OCI-M2 (cell line): ENCODE results near the gene ZCWPW1.
"Not testable (repeated sequence)": the region's sequence is repeated elsewhere in the genome, so short reads cannot be mapped to it uniquely, and the experiment has no call there.

Experiments
- DNase-seq: peaks from one replicate; lab custom pipeline; 2025; ENCODE audit not compliant: unreplicated experiment; lab: John Stamatoyannopoulos, UW

Gene ZCWPW1

DNA sequence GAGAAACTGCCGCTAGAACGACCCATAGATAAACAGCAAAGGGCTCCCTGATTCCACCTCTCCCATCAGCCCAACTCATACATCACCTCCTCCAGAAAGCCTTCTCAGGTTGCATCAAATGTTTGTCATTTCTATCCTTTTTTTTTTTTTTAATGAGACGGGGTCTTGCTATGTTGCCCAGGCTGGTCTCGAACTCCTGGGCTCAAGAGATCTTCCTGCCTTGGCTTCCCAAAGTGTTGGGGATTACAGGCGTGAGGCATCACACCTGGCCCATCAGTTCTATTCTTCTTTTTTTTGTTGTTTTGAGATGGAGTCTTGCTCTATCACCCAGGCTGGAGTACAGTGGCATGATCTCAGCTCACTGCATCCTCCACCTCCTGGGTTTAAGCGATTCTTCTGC, 28.5 kb upstream of the ZCWPW1 start:
- no peak for DNase-seq

DNA sequence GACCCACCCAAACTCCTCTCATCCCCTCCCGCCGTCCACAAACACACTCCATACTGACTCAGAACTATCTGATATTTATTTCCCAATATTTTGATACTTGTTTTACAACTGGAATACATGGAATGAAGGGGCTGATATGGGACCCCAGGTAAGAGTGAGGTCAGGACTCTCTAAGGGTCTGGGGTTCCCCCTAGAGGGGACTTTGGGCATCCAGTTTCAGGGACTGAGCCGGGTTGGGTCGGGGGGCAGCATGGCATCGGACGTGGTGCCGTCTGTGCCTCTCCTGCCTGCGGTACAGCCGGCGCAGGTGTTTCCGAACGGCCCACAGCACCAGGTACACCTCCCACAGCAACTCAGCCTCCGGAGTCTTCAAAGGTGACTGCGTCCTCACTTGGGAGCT, 28.1 kb upstream of the ZCWPW1 start:
- DNase-seq: no peak

DNA sequence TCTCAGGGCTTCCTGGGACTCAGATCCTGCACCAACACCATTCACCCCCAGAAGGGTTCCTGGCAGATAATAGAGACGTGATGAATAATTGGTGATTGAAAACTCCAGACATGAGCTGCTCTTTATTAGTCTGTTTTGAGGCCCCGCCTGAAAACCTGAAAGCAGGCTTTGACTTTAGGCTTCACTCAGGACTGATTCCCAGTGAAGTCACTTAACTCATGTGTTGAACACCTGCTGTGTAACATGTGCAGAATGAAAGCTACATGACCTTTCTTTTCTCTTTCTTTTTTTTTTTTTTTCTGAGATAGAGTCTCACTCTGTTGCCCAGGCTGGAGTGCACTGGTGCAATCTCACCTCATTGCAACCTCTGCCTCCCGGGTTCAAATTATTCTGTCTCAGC, 26.7 kb upstream of the ZCWPW1 start:
- DNase-seq: no peak

DNA sequence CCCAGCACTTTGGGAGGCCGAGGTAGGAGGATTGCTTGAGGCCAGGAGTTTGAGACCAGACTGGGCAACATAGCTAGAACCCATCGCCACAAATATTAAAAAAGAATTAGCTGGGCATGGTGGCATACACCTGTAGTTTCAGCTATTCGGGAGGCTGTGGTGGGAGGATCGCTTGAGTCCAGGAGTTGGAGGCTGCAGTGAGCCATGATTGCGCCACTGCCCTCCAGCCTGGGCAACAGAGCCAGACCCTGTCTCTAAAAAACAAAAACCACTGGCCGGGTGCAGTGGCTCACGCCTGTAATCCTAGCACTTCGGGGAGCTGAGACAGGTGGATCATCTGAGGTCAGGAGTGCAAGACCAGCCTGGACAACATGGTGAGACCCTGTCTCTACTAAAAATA, 25.4 kb upstream of the ZCWPW1 start:
- not testable (repeated sequence) for DNase-seq

DNA sequence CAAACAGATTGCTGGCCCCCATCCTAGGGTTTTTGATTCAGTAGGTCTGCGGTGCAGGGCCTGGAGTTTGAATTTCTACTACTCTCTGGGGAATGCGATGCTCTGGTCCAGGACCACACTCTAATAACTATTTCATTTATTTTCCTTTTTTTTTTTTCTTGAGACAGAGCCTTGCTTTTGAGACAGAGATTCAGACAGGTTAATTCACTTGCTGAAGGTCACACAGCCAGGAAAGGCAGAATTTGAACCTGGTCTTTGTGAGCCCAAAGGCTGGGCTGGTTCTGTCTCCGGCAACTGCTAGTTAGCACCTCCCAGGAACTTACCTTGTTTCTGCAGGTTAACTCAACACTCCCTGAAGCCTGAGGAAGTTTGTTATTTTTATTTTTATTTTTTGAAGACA, 24.0 kb upstream of the ZCWPW1 start:
- DNase-seq: no peak

DNA sequence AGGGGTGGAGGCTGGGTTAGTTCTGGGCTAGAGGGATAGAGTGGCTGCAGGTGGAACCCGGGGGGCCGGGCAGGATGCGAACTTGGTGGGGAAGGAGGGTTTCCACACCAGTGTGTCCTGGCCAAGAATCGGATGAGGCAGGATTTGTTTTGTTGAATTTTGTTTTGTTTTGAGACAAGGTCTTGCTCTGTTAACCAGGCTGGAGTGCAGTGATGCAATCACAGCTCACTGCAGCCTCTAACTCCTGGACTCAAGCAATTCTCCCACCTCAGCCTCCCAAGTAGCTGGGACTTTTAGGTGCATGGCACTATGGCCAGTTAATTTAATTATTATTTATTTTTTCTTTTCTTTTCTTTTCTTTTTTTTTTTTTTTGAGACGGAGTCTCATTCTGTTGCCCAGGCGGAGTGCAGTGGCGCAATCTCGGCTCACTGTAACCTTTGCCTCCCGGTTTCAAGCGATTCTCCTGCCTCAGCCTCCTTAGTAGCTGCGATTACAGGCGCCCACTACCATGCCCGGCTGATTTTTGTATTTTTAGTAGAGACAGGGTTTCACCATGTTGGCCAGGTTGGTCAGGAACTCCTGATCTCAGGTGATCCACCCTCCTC, 20.8 kb upstream of the ZCWPW1 start:
- DNase-seq: no peak

DNA sequence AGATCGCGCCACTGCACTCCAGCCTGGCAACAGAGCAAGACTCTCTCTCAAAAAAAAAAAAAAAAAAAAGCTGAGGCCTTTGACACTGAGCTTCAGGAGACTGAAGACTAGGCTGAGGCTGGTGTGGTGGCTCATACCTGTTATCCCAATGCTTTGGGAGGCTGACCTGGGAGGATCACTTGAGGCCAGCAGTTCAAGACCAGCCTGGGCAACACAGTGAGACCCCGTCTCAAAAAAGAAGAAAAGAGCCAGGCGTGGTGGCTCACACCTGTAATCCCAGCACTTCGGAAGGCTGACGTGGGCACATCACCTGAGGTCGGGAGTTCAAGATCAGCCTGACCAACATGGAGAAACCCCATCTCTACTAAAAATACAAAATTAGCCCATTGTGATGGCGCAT, 18.9 kb upstream of the ZCWPW1 start:
- not testable (repeated sequence) for DNase-seq

DNA sequence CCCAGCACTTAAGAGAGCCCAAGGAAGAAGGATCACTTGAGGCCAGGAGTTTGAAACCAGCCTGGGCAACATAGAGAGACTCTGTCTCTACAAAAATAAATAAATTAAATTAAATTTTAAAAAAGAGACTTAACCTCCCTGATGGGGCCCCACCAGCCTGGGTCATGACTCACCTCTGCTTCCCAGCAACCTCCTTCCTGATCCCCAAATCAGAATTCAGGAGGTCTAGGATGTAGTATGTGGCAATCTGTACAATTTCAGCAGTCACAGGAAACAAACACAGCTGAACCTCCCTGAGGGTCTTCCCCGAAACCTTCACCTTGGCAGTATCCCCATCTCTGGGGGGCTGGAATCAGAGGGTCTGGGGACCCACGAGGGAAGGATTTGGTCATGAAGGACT, 17.5 kb upstream of the ZCWPW1 start:
- no peak for DNase-seq

- no peak for DNase-seq
These were observed 16.1 kb upstream of the ZCWPW1 start for GRCh38 chr7:100444311-100445278.

DNA sequence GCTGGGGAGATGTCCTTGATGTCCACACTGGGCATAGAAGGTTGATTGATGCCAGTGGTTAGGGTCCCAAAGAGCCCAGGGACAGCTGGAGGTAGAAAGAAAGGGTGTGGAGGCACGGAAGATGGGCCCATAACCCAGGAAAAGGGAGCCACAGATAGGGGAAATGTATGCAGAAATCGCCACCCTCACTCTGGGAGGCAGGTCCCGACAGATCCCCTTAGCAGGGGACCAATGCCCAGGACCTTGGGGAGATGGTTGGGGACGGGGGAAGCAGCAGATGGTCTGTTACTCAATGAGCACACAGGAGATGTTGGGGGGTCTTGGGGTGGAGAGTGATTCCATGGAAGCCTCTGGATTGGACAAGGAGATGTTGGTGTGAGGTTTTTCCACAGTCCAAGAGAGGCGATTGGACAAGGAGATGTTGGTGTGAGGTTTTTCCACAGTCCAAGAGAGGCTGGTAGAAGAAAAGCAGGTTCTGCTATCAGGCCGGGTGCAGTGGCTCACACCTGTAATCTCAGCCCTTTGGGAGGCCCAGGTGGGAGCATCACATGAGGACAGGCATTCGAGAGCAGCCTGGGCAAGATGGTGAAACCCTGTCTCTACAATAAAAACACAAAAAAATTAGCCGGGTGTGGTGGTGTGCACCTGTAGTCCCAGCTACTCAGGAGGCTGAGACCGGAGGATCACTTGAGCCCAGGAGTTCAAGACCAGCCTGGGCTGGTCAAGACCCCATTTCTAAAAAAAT, 14.8 kb upstream of the ZCWPW1 start:
- no peak for DNase-seq

DNA sequence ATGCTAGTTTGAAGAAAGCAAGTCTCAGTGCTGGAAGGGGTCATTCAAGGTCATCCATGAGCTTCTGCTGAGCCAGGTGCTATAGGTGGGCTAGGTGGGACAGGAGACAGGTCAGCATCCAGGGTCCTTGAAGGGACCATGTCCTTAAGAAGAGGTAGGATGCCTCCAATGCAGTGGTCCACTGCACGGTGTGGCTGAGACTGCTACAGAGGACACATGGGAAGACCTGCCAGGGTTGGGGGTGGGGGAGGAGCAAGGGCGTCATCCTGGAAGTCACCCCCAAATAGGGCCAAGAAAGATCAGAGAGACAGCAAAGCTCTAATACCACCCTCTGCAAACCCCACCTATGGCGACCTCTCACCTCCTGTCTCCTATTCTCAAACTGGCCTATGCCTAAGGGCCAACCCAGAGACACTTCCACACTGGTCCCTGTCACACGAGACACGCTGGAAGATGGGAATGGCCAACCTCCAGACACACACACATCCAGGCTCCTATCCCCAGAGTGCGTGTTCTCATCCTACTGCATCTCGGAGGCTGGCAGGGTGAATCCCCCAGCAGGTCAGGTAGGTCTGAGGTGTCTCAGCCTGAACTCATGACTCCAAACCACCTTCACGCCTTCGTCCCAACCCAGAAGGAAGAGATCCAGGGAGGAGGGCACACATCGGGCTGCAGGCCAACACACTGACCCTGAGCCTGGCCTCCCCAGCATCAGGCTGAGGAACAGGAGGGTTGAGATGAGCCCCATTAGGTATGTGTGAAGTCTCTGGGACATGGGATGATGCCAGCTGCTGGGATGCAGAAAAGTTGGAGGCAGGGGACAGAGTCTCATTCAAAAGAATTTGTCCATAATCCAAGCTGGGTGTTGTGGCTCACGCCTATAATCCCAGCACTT, 13.4 kb upstream of the ZCWPW1 start:
- DNase-seq: no peak

GRCh38 chr7:100439244-100439643, 10.7 kb upstream of the ZCWPW1 start:
- DNase-seq: not testable (repeated sequence)

GRCh38 chr7:100438731-100439130, 10.2 kb upstream of the ZCWPW1 start:
- not testable (repeated sequence) for DNase-seq

DNA sequence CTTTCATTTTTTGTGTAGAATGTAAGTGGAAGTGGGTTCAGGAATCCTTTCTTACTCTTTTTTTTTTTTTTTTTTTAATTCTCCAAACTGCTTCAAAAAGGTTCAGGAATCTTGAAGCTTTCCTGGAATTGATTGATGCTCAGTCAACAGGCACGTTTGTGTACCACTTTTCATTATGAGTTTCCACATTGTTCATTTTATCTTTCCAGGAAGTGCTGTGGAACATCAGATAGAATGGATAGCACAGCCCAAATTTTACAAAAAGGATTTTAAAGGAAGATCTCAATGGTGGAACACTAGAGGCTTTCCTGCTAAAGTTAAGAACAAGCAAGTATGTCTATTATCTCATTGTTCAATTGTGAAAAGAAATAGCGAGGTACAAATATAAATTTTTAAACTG, 9.7 kb upstream of the ZCWPW1 start:
- DNase-seq: no peak

DNA sequence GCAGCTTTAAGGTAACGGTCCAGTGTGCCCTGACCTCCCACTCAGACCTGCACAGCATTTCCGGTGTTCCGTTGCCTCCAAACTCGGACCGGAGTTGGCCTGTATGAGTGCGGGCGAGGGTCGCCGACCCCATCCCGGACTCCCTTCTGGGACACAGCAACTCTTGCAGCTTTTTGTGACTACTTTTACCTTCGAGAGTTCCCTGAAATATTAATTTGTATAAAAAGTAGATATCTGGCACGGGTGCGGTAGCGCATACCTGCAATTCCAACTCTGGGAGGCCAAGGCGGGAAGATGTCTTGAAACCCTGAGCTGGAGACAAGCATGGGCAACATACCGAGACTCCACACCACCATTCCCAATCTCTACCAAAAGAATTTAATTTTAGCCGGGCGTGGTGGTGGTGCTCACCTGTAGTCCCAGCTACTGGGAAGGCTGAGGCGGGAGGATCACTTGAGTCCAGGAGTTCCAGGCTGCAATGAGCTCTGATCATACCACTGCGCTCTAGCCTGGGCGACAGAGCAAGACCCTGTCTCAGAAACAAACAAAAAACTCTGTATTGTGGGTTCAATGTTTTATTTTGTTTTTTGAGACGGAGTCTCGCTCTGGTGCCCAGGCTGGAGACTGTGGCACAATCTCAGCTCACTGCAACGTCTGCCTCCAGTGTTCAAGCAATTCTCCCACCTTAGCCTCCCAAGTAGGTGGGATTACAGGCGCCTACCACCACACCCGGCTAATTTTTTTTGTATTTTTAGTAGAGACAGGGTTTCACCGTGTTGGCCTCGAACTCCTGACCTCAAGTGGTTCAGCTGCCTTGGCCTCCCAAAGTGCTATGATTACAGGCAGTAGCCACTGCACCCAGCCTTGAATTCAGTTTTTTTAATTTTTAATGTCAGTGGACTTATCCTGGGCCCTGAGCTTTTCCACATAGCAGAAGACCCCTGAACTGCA, 8.9 kb upstream of the ZCWPW1 start:
- DNase-seq: no peak

DNA sequence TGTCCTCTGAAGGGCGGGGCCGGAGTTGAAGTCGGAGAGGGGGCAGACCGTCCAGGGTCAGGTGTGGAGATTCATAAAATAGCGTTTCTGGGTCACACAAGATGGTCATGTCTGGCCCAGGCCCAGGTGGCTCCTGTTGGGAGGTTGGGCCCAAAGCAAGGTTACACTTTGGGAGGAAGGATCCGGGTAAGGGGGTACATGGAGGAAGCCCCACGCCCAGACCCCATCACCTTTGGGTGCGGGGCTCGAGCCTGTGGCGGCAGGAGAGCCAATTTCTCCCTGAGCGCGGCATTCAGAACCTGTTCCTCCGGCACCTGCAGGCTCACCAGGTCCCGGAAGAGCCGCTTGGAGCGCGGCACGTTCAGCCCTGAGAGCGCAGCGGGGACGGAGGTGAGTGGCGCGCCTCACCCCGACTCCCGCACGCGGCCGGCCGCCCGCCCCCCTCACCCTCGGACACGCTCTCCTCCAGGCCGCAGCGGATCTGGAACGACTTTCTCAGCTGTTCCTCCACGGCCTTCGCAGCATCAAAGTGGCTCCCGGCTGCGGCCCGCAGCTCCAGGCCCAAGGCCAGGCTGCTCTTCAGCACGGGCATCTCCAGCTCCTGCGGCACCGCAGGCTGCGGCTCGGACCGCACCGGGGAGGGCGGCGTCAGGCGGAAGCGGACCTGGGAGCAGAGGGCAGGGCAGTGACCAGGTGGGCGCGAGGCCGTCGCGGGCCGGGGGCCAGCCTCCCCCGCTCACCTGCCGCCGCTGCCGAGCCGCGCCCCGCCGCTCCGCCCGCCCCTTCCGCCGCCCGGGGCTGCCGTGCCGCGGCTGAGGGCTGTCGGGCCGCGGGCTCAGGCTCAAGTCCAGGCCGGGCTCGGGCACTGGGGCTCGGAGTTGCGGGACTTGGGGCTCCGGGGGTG, 7.2 kb upstream of the ZCWPW1 start:
- no peak for DNase-seq

DNA sequence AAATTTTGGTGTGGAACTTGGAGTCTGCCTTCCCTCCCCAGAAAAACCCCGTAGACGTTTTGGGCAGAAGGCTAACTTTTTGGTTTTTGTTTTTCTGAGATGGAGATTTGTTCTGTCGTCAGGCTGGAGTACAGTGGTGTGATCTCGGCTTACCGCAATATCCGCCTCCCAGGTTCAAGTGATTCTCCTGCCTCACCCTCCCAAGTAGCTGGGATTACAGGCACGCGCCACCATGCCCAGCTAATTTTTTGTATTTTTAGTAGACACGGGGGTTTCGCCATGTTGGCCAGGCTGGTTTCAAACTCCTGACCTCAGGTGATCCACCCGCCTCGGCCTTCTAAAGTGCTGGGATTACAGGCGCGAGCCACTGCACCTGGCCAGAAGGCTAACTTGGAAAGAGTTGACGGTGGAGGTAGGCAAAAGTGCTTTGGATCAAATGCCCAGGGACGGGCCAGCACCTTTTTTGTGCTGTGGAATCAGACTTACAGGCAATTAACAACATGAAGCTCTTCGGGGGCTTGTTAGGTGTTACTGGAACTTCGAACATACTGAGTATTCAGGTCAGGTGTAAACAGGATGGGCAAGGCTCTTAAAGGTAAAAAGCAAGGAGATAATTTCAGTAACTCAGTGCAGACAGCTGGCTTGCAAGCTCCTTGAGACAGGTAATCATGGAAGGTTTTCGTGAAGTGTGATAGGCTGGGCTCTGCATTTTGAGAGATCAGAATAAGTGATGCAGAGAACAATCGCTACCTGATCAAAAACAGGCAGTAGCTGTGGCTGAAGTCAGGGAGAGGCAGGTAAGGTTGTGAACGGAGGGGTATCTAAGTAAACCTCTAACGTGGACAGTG, 6.0 kb upstream of the ZCWPW1 start:
- DNase-seq: no peak
